ENCODE data around the gene DES.

DNA sequence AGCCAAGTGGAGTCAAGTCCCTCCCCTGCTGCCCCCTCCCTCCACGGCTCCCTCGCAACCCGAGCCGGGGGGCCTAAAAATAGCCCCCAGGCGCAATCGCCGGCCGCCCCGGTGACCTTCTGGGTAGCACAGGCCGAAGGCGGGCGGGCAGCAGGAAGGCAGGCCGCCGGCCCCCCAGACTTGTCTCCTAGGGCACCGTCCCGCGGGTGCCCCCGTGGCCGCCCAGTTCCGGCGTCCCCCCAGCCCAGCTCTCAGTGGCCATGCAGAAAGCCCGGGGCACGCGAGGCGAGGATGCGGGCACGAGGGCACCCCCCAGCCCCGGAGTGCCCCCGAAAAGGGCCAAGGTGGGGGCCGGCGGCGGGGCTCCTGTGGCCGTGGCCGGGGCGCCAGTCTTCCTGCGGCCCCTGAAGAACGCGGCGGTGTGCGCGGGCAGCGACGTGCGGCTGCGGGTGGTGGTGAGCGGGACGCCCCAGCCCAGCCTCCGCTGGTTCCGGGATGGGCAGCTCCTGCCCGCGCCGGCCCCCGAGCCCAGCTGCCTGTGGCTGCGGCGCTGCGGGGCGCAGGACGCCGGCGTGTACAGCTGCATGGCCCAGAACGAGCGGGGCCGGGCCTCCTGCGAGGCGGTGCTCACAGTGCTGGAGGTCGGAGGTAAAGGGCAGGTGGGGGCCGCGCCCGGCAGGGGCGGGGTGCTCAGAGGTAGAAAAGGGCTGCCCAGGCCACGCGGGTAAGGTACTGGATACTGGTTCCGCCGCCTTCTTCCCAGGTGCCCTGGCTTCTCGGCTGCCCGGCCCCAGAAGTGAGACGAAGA lies 16.7 kb downstream of the DES start, which contains the start of gene SPEG:
- TF ChIP-seq, protein P1, sequence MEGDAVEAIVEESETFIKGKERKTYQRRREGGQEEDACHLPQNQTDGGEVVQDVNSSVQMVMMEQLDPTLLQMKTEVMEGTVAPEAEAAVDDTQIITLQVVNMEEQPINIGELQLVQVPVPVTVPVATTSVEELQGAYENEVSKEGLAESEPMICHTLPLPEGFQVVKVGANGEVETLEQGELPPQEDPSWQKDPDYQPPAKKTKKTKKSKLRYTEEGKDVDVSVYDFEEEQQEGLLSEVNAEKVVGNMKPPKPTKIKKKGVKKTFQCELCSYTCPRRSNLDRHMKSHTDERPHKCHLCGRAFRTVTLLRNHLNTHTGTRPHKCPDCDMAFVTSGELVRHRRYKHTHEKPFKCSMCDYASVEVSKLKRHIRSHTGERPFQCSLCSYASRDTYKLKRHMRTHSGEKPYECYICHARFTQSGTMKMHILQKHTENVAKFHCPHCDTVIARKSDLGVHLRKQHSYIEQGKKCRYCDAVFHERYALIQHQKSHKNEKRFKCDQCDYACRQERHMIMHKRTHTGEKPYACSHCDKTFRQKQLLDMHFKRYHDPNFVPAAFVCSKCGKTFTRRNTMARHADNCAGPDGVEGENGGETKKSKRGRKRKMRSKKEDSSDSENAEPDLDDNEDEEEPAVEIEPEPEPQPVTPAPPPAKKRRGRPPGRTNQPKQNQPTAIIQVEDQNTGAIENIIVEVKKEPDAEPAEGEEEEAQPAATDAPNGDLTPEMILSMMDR (IDR thresholded peaks at IDR 0.05; ENCODE audit: low read depth, low read length): no peak
- no peak for TF ChIP-seq POLR2A (IDR thresholded peaks at IDR 0.05; ENCODE audit: extremely low read depth, insufficient read length)
- TF ChIP-seq, protein P2, sequence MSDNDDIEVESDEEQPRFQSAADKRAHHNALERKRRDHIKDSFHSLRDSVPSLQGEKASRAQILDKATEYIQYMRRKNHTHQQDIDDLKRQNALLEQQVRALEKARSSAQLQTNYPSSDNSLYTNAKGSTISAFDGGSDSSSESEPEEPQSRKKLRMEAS (IDR thresholded peaks at IDR 0.05; ENCODE audit: low read depth, low read length): no peak
